DND-41 (cell line): ENCODE data around the gene POU6F2.

Experiments used
- ATAC-seq: fragments of 200-7000 bp; cut with Tn5 transposase; 3 replicates; pipeline ENCODE4 v1.9.1; 2021; ENCODE audit warnings: low read depth; ENCODE audit not compliant: insufficient read depth
- DNase-seq: peaks from one replicate; pipeline ENCODE4 v3.0.0-alpha.2; 2020
- H2AFZ ChIP-seq: 2 replicates; pipeline ENCODE4 v1.6.0; 2012; ENCODE audit warnings: low read depth, low read length
- H3K27ac ChIP-seq: 2 replicates; pipeline ENCODE4 v1.5.1; 2012; ENCODE audit warnings: low read length, inconsistent platforms
- H3K27me3 ChIP-seq: fragments of 200-600 bp; sonication (generic); 2 replicates; pipeline ENCODE4 v1.6.0; 2012; ENCODE audit warnings: low read length, mild to moderate bottlenecking, inconsistent platforms; ENCODE audit not compliant: insufficient read depth, poor library complexity
- H3K36me3 ChIP-seq: 2 replicates; pipeline ENCODE4 v1.5.1; 2012; ENCODE audit warnings: low read length, inconsistent platforms; ENCODE audit not compliant: insufficient read depth
- H3K4me1 ChIP-seq: 2 replicates; pipeline ENCODE4 v1.5.1; 2012; ENCODE audit warnings: mild to moderate bottlenecking, low read length; ENCODE audit not compliant: insufficient read depth
- H3K4me2 ChIP-seq: 2 replicates; pipeline ENCODE4 v1.6.0; 2012; ENCODE audit warnings: mild to moderate bottlenecking, moderate library complexity, low read length, inconsistent platforms; ENCODE audit not compliant: insufficient read depth
- H3K4me3 ChIP-seq, 2 experiments: fragments of 200-600 bp in 1 of 2; shearing (Covaris generic) in 1 of 2; 2 replicates each; pipeline ENCODE4 v1.5.1; 2012 to 2016; ENCODE audit warnings: inconsistent platforms in 2 of 2, low read length in 2 of 2, mild to moderate bottlenecking in 2 of 2, low read depth in 1 of 2, moderate library complexity in 1 of 2
- H3K79me2 ChIP-seq: 2 replicates; pipeline ENCODE4 v1.6.0; 2012; ENCODE audit warnings: low read length, inconsistent platforms; ENCODE audit not compliant: insufficient read depth
- H3K9ac ChIP-seq: 2 replicates; pipeline ENCODE4 v1.6.0; 2012; ENCODE audit warnings: low read depth, mild to moderate bottlenecking, inconsistent platforms, low read length, moderate library complexity
- H3K9me3 ChIP-seq: 2 replicates; pipeline ENCODE4 v1.5.1; 2012; ENCODE audit warnings: low read length, moderate library complexity, mild to moderate bottlenecking, inconsistent platforms; ENCODE audit not compliant: insufficient read depth, severe bottlenecking
- H4K20me1 ChIP-seq: 2 replicates; pipeline ENCODE4 v1.6.0; 2012; ENCODE audit warnings: low read length; ENCODE audit not compliant: insufficient read depth
- EZH2 ChIP-seq: IDR thresholded peaks from 3 replicates; pipeline ENCODE4 v1.6.1; 2012; ENCODE audit warnings: borderline replicate concordance, low read depth, mild to moderate bottlenecking, moderate library complexity, low read length, inconsistent platforms; ENCODE audit not compliant: severe bottlenecking
- TF ChIP-seq, protein P1 (sequence below): IDR thresholded peaks from 2 replicates; pipeline ENCODE4 v1.5.1; 2012; ENCODE audit warnings: borderline replicate concordance, low read length, moderate library complexity, mild to moderate bottlenecking; ENCODE audit not compliant: poor library complexity, severe bottlenecking; ENCODE audit errors: extremely low read depth

The POU6F2 gene

GRCh38 chr7:39054731-39055130, 77.0 kb downstream of the POU6F2 start:
- TF ChIP-seq, protein P1, sequence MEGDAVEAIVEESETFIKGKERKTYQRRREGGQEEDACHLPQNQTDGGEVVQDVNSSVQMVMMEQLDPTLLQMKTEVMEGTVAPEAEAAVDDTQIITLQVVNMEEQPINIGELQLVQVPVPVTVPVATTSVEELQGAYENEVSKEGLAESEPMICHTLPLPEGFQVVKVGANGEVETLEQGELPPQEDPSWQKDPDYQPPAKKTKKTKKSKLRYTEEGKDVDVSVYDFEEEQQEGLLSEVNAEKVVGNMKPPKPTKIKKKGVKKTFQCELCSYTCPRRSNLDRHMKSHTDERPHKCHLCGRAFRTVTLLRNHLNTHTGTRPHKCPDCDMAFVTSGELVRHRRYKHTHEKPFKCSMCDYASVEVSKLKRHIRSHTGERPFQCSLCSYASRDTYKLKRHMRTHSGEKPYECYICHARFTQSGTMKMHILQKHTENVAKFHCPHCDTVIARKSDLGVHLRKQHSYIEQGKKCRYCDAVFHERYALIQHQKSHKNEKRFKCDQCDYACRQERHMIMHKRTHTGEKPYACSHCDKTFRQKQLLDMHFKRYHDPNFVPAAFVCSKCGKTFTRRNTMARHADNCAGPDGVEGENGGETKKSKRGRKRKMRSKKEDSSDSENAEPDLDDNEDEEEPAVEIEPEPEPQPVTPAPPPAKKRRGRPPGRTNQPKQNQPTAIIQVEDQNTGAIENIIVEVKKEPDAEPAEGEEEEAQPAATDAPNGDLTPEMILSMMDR = no peak
- TF ChIP-seq EZH2 = no peak
- H3K4me3 ChIP-seq = no peak overlapping the region
- no peaks in the 10 kb centered on the region for H3K9me3 ChIP-seq
- DNase-seq (no peak), ATAC-seq (no peak)
- H3K79me2 ChIP-seq = no peaks in the 10 kb centered on the region
- H4K20me1 ChIP-seq = no peaks in the 10 kb centered on the region
- no peak overlapping the region for H3K27ac ChIP-seq
- H3K27me3 ChIP-seq = peaks cover 3% of the 10 kb centered on the region
- no peaks in the 10 kb centered on the region for H3K36me3 ChIP-seq
- no peak overlapping the region for H3K9ac ChIP-seq
- H2AFZ ChIP-seq = no peak overlapping the region
- no peaks in the 10 kb centered on the region for H3K4me1 ChIP-seq
- no peak overlapping the region for H3K4me2 ChIP-seq

GRCh38 chr7:39056153-39056552, 78.4 kb downstream of the POU6F2 start:
- Histone ChIP-seq H3K27ac (no peak overlapping the region), H4K20me1 (no peaks in the 10 kb centered on the region), H3K36me3 (no peaks in the 10 kb centered on the region), H3K4me2 (no peak overlapping the region), H2AFZ (no peak overlapping the region), H3K9ac (no peak overlapping the region), H3K4me3 (no peak overlapping the region), H3K9me3 (no peaks in the 10 kb centered on the region), H3K27me3 (peaks cover 3% of the 10 kb centered on the region), H3K4me1 (no peaks in the 10 kb centered on the region), H3K79me2 (no peaks in the 10 kb centered on the region)
- ATAC-seq (no peak), DNase-seq (no peak)
- TF ChIP-seq, protein P1 = no peak

DNA sequence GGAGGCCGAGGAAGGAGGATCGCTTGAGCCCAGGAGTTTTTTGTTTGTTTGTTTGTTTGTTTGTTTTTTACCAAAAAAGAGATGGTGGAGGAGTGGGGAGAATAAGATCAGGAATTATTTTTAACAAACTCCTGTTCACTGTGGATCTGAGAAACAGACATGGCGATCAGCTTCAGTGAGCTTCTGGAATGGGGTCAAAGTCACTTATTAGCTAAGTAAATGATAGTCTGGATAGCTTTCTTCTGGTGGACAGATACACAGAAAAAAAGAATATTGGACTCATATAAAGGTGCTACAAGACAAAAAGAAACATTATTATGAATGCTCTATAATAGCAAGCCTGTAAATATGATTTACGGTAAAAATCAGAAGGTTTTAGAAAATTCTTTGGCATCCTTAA, 85.1 kb downstream of the POU6F2 start:
- Histone ChIP-seq H3K79me2 (no peaks in the 10 kb centered on the region), H3K4me1 (no peaks in the 10 kb centered on the region), H3K36me3 (no peaks in the 10 kb centered on the region), H3K27ac (no peak overlapping the region), H3K27me3 (no peaks in the 10 kb centered on the region), H4K20me1 (no peaks in the 10 kb centered on the region), H3K9ac (no peak overlapping the region), H3K9me3 (no peaks in the 10 kb centered on the region), H3K4me3 (no peak overlapping the region), H3K4me2 (no peak overlapping the region), H2AFZ (no peak overlapping the region)
- TF ChIP-seq EZH2 = no peak
- TF ChIP-seq, protein P1 = no peak
- ATAC-seq = no peak
- no peak for DNase-seq

- H3K4me1 ChIP-seq = no peaks in the 10 kb centered on the region
- H3K9ac ChIP-seq = no peak overlapping the region
- ATAC-seq (no peak), DNase-seq (no peak)
- H3K9me3 ChIP-seq = no peaks in the 10 kb centered on the region
- no peak overlapping the region for H3K4me3 ChIP-seq
- no peak overlapping the region for H3K27ac ChIP-seq
- TF ChIP-seq EZH2 = no peak
- TF ChIP-seq, protein P1 = no peak
- H3K79me2 ChIP-seq = no peaks in the 10 kb centered on the region
- H4K20me1 ChIP-seq = no peaks in the 10 kb centered on the region; the same call in 1 of the 2 replicates
- H2AFZ ChIP-seq = no peak overlapping the region
- H3K4me2 ChIP-seq = no peak overlapping the region
- no peaks in the 10 kb centered on the region for H3K36me3 ChIP-seq
- peaks cover 11% of the 10 kb centered on the region for H3K27me3 ChIP-seq
Measured at GRCh38 chr7:39069031-39069430, 91.3 kb downstream of the POU6F2 start.
